Small intestine (tissue), 7 donors: Measurements from ENCODE around the gene BICC1. TPM values are rescaled to one million over a fixed set of nuclear protein-coding genes. Genes with fewer than 3 reads are reported as not detected.

Source experiments
- DNase-seq, 2 donors: peaks; one replicate each; pipeline versions ENCODE4 v3.0.0 to v3.0.0-alpha.2; 2013
- FAIRE-seq: peaks from 2 replicates; lab custom pipeline; 2012; peaks lifted over from hg19 to GRCh38; lab: Jason Lieb, UNC
- H3K27ac ChIP-seq, 3 donors: one replicate each; pipeline ENCODE4 v1.5.1; 2013; ENCODE audit warnings: low read length in 2 of 3, mild to moderate bottlenecking in 2 of 3, control low read depth in 1 of 3, inconsistent platforms in 1 of 3, low read depth in 1 of 3, moderate library complexity in 1 of 3
- H3K27me3 ChIP-seq, 3 donors: one replicate each; pipeline ENCODE4 v1.6.1; 2013; ENCODE audit warnings: low read length in 3 of 3, inconsistent platforms in 1 of 3; ENCODE audit not compliant: control insufficient read depth in 3 of 3, insufficient read depth in 3 of 3
- H3K36me3 ChIP-seq, 3 donors: one replicate each; pipeline ENCODE4 v1.6.1; 2013; ENCODE audit warnings: low read length in 3 of 3, inconsistent platforms in 1 of 3, low read depth in 1 of 3, mild to moderate bottlenecking in 1 of 3, moderate library complexity in 1 of 3; ENCODE audit not compliant: control insufficient read depth in 3 of 3, insufficient read depth in 2 of 3
- H3K4me1 ChIP-seq, 3 donors: one replicate each; pipeline ENCODE4 v1.6.1; 2013; ENCODE audit warnings: low read length in 2 of 3, inconsistent platforms in 1 of 3, low read depth in 1 of 3, mild to moderate bottlenecking in 1 of 3, moderate library complexity in 1 of 3; ENCODE audit not compliant: control insufficient read depth in 3 of 3, insufficient read depth in 2 of 3
- H3K4me3 ChIP-seq, 3 donors: one replicate each; pipeline ENCODE4 v1.5.1; 2013; ENCODE audit warnings: low read length in 3 of 3, control low read depth in 1 of 3, inconsistent platforms in 1 of 3, low read depth in 1 of 3, mild to moderate bottlenecking in 1 of 3, moderate library complexity in 1 of 3
- H3K9me3 ChIP-seq, 2 donors: one replicate each; pipeline ENCODE4 v1.6.1; 2013; ENCODE audit warnings: low read depth in 1 of 2, low read length in 1 of 2; ENCODE audit not compliant: control insufficient read depth in 2 of 2, insufficient read depth in 1 of 2
- WGBS, 3 donors: extraction: QIAGEN DNeasy Blood & Tissue Kit; methylation state at CpG; one replicate each; pipeline ENCODE4 v1.1.7; 2013; 5-methylcytosine and 5-hydroxymethylcytosine counted together
- polyA plus RNA-seq, 4 donors: library from polyadenylated mRNA; stranded (reverse) in 3 of 4; unstranded in 1 of 4; fragments of 200-250 nt in 3 of 4; fragments of 120-200 nt in 1 of 4; gene quantifications; one replicate each; pipeline versions ENCODE4 v1.2.1 to v1.2.3, GENCODE V29; 2013
- donor health status: healthy with polysubstance abuse.
- donor health status: control.
- donor health status: control.
- donor health status: Bipolar disorder and iron deficiency.
- donor health status: healthy.

The BICC1 gene
- polyA plus RNA-seq, 4 donors, result 0.81 to 4.7 (median 1.3) TPM; not detected in 1

GRCh38 chr10:58609532-58610150, 97.0 kb downstream of the BICC1 start:
- no peaks in the 10 kb centered on the region for H3K9me3 ChIP-seq
- H3K36me3 ChIP-seq, result no peaks in the 10 kb centered on the region
- no peak overlapping the region for H3K4me3 ChIP-seq
- FAIRE-seq, result no peak
- DNase-seq, result no peak
- H3K27me3 ChIP-seq, result no peaks in the 10 kb centered on the region
- H3K4me1 ChIP-seq, result no peaks in the 10 kb centered on the region
- no peak overlapping the region for H3K27ac ChIP-seq
- WGBS, 3 donors, result 68 to 76% (median 72%) methylated on average over 6 of the region's 6 CpGs

- Histone ChIP-seq H3K4me1 (no peaks in the 10 kb centered on the region), H3K9me3 (no peaks in the 10 kb centered on the region), H3K36me3 (peaks cover 0 to 6% (median 0%) of the 10 kb centered on the region in 3 donors), H3K27ac (no peak overlapping the region), H3K27me3 (no peaks in the 10 kb centered on the region), H3K4me3 (no peak overlapping the region)
- FAIRE-seq, result no peak
- DNase-seq, result no peak
- 85 to 94% (median 86%) methylated on average over 14 of the region's 14 CpGs for WGBS, 3 donors
These were observed 102.7 kb downstream of the BICC1 start for GRCh38 chr10:58615237-58615935.

- FAIRE-seq (no peak), DNase-seq (no peak)
- WGBS, 3 donors, result 80 to 87% (median 85%) methylated on average over 14 of the region's 14 CpGs
- Histone ChIP-seq H3K27me3 (no peaks in the 10 kb centered on the region), H3K9me3 (no peaks in the 10 kb centered on the region), H3K27ac (no peak overlapping the region), H3K4me3 (no peak overlapping the region), H3K4me1 (no peaks in the 10 kb centered on the region), H3K36me3 (peaks cover 0 to 6% (median 0%) of the 10 kb centered on the region in 3 donors)
These were observed 105.5 kb downstream of the BICC1 start for GRCh38 chr10:58618158-58618676.

- WGBS, 3 donors, result 70 to 79% (median 75%) methylated on average over 7 of the region's 7 CpGs
- H3K4me1 ChIP-seq, result no peaks in the 10 kb centered on the region
- no peak overlapping the region for H3K27ac ChIP-seq
- H3K36me3 ChIP-seq, result no peaks in the 10 kb centered on the region
- DNase-seq, result no peak
- no peaks in the 10 kb centered on the region for H3K9me3 ChIP-seq
- no peaks in the 10 kb centered on the region for H3K27me3 ChIP-seq
- no peak for FAIRE-seq
- H3K4me3 ChIP-seq, result no peak overlapping the region
These were observed 108.9 kb downstream of the BICC1 start for GRCh38 chr10:58621379-58622077.

GRCh38 chr10:58622246-58622645, 109.6 kb downstream of the BICC1 start:
- FAIRE-seq, result no peak
- H3K4me3 ChIP-seq, result no peak overlapping the region
- H3K27me3 ChIP-seq, result no peaks in the 10 kb centered on the region
- H3K4me1 ChIP-seq, result no peaks in the 10 kb centered on the region
- H3K9me3 ChIP-seq, result no peaks in the 10 kb centered on the region
- DNase-seq, result no peak
- 82 to 97% (median 92%) methylated on average over 1 of the region's 1 CpG for WGBS, 3 donors
- H3K36me3 ChIP-seq, result no peaks in the 10 kb centered on the region
- no peak overlapping the region for H3K27ac ChIP-seq

- FAIRE-seq (no peak), DNase-seq (no peak)
- Histone ChIP-seq H3K27ac (no peak overlapping the region), H3K9me3 (no peaks in the 10 kb centered on the region), H3K4me1 (no peaks in the 10 kb centered on the region), H3K4me3 (no peak overlapping the region), H3K36me3 (no peaks in the 10 kb centered on the region), H3K27me3 (no peaks in the 10 kb centered on the region)
- WGBS, 3 donors, result 58 to 72% (median 59%) methylated on average over 3 of the region's 3 CpGs
These were observed 112.4 kb downstream of the BICC1 start for GRCh38 chr10:58625070-58625469.

- FAIRE-seq, result no peak
- Histone ChIP-seq H3K4me1 (no peaks in the 10 kb centered on the region), H3K4me3 (no peak overlapping the region), H3K27me3 (no peaks in the 10 kb centered on the region), H3K9me3 (no peaks in the 10 kb centered on the region), H3K27ac (no peak overlapping the region), H3K36me3 (no peaks in the 10 kb centered on the region)
- 85 to 89% (median 88%) methylated on average over 6 of the region's 6 CpGs for WGBS, 3 donors
- DNase-seq, result no peak
These were observed 114.7 kb downstream of the BICC1 start for GRCh38 chr10:58627392-58627791.

GRCh38 chr10:58631715-58632114, 119.0 kb downstream of the BICC1 start:
- FAIRE-seq, result no peak
- H3K27ac ChIP-seq, result no peak overlapping the region
- H3K4me3 ChIP-seq, result no peak overlapping the region
- WGBS, 3 donors, result 54 to 75% (median 66%) methylated on average over 2 of the region's 2 CpGs
- no peak for DNase-seq
- no peaks in the 10 kb centered on the region for H3K36me3 ChIP-seq
- H3K4me1 ChIP-seq, result no peaks in the 10 kb centered on the region
- no peaks in the 10 kb centered on the region for H3K9me3 ChIP-seq
- H3K27me3 ChIP-seq, result no peaks in the 10 kb centered on the region
